Kasumi-1 (cell line): ENCODE measurements around the gene HP.

Source experiments
- DNase-seq, 2 experiments: peaks; one replicate each; lab custom pipeline; 2025; lab: John Stamatoyannopoulos, UW

HP gene

DNA sequence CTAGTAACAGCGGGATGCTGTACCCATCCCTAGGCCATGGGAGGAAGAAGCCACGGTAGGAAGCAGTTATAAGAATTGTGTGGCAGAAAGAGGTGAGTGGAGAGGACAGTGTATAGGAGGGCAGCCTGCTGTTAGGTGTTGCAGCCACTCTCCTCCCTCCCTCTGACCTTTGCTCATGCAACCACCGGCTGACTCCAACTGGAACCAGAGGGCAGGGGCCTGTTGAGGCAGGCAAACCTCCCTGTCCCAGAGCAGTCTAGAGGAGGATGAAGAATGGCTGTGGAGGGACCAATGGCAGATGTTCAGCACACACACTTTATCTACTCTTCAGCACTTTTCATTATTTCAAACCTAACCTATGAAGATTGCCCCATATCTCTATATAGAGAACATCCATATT, 36.9 kb downstream of the HP start:
- DNase-seq: no peak

DNA sequence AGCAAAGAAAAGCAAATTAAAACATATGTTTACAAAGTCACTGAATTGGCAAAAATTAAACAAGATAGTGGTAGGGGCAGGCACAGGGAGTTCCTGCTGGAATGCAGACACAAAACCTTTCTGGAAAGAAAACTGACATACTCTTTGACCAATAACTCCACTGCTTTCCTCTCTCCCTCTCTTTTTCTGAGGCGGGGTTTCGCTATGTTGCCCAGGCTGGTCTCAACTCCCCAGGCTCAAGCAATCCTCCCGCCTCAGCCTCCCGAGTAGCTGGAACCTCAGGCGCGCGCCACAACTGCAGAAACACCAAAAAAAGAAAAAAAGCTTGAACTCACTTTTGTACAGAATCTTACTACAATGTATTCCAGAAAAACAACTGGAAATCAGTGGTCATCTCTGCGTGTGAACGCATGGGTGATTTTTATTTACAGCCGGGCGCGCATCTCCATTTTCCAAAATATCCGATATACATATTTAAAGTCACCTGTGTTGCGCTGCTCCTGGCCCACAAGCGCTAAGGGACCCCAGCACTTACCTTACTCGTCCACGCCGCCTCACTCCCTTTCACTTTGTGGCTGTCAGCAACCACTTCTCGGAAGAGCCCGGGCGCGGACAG, 38.6 kb downstream of the HP start:
- peak; percentile 39 to 53 for DNase-seq

DNA sequence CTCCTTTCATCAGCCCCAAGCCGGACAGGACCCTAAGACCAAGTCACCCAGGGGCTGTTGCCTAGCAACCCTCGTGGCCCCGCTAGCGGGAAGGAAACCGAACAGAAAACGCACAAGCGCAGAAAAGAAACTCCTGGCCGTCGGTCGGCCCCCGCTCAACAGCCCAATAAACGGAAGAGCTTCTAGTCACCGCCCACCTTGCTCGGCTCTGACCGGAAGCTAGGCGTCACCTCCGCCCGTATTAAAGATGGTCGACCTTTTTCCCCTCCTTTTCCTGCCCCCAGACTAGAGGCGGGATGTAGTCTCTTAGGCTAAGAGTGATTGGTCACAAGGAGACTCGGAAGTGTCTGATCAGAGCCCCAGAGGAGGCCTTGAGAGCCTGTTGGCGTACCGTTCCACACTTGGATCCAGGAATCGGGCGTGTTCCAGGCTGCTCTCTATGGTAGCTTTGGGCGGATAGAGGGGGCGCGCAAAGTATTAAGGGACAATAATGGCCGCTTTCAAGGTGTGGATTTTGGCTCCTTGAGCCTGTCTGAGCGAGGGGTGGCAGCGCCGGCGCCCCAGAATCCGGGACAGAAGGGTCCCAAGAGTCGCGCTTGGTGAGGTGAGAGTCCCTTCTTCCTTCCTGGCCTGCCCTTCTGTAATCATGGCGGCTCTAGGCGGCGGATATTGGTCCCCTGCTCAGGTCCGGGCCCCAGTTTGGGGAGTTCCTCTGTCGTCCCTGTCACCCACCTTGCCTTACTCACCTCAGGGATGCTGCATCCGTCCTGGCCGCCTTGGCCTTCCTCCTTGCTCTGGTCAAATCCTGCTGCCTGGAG, 39.4 kb downstream of the HP start, which contains the start of the genes DHX38 and TXNL4B:
TSS of gene DHX38 (plus strand) at position 400 of the 818 bp plus-strand sequence. CDS start 2,311 bp downstream, outside the sequence.
TSS of gene TXNL4B (minus strand) at position 173 of the 818 bp plus-strand sequence. CDS start 2,871 bp downstream, outside the sequence.
- peak; percentile 99 for DNase-seq

DNA sequence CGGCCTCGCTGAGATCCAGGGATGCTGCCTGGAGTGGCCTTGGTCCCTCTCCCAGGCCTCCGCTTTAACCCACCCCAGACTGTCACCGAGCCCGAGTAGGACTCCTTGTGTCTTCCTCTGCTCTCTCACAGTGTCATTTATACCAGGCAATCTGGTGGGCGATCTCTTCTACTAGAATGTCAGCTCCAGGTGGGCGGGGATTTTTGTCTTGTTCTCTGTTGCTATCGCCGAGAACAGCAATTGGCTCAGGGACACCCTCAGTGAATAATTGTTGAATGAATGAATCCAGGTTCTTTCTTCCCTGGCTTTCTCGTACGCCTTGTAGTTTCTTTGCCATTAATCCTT, 39.9 kb downstream of the HP start:
- peak in 1 of 2 experiments; percentile 42 for DNase-seq

DNA sequence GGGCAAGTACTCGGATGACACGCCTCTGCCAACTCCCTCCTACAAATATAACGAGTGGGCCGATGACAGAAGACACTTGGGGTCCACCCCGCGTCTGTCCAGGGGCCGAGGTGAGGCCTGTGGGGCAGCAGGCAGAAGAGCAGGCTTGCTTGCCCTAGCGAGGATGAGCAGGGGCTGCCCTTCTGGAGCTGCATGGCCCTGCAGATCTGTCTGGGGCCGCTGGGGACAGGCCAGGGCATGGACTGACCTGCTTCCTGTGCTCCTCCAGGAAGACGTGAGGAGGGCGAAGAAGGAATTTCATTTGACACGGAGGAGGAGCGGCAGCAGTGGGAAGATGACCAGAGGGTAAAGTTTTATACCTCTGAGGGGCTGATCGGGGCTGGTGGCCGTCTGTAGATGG, 44.6 kb downstream of the HP start:
- no peak for DNase-seq

DNA sequence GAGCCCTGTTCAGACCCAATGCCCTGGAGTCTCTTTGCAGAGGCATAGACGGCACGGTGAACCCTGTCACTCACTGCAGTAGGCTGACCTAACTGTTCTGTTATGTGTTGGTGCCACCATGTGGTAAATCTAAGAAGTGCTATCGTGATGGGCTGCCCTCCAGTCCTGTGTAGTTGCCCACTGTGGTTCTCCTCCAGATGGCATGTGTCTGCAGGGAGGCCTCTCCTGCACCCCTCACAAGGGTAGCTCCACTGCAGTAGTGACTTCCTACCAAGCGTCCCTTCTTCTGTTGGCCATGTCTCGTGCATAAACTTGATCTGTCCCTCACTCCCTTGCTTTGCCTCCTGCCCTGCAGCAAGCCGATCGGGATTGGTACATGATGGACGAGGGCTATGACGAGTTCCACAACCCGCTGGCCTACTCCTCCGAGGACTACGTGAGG, 45.1 kb downstream of the HP start:
- peak; percentile 78 to 79 for DNase-seq

DNA sequence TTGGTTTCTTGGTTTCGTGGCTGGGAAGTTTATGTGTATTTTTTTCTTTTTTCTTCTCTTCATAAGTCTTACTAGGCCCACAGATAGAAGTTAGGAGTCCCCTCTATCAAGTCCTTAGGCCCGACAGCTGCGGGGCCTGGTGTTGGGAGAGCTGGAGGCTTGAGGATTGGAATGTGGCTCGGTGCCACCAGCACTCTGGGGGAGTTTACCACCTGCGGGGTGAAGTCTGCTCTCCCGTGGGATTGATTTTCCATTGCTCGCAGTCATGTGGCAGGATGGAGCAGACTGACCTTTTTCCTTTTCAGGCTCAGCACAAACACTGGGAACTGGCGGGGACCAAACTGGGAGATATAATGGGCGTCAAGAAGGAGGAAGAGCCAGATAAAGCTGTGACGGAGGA, 46.9 kb downstream of the HP start:
- no peak for DNase-seq

DNA sequence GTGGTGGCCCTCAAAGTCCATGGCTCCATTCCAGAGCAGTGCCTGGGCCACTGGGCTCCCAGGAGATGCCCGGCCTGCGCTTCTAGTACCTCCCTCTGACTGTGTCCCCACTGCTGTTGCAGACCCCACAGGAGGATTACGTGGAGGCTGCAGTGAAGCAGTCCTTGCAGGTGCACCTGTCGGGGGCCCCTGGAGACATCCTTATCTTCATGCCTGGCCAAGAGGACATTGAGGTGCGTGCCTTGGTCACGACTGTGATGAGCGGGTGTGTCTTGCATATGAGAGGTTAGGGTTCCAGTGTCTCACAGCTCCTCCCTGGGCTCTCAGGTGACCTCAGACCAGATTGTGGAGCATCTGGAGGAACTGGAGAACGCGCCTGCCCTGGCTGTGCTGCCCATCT, 50.6 kb downstream of the HP start:
- DNase-seq: no peak

DNA sequence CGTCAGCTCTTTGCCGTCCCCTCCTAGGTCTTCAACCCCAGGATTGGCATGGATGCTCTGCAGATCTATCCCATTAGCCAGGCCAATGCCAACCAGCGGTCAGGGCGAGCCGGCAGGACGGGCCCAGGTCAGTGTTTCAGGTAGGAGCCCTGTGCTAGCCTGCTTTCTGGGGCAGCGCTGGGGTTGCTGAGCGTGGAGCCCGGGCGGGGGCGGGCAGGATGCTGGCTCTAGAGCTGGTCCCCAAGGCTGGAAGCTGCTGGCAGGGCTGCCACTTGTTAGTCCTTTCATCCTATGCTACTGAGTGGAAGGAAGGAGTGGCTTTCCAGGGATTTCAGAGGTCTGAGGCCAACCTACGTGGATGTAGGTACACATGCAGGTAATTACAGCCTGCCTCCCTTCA, 51.7 kb downstream of the HP start:
- no peak for DNase-seq

DNA sequence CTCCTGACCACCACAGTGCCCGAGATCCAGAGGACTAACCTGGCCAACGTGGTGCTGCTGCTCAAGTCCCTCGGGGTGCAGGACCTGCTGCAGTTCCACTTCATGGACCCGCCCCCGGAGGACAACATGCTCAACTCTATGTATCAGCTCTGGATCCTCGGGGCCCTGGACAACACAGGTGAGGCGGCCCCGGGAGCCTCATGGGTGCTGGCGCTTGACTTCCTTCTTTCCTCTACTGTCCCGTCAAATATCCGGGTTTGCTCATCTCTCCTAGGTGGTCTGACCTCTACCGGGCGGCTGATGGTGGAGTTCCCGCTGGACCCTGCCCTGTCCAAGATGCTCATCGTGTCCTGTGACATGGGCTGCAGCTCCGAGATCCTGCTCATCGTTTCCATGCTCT, 53.1 kb downstream of the HP start:
- DNase-seq: no peak

DNA sequence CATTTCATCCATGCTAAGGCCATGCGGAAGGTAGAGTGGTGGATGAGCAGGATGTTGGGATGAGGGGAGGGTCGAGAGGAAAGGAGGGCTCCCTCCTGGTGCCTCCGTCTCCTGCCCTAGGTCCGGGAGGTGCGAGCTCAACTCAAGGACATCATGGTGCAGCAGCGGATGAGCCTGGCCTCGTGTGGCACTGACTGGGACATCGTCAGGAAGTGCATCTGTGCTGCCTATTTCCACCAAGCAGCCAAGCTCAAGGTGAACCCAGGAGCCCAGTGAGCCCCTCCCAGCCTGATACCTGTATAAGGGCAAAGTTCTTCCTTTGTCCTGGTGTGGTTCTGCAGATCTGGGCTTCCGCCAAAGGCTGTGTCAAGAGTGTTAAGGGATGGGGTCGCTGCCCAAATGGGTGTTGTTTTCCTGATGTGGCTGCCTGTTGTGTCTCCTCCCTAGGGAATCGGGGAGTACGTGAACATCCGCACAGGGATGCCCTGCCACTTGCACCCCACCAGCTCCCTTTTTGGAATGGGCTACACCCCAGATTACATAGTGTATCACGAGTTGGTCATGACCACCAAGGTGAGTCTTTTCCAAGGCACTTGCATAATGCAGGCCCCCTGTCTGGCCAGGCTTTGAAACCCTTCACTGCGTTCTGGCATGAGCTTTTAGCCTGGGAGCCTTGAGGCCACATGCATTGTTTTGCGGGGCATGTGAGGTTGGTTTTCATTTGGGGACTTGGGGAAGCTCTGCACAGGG, 54.2 kb downstream of the HP start:
- no peak for DNase-seq

DNA sequence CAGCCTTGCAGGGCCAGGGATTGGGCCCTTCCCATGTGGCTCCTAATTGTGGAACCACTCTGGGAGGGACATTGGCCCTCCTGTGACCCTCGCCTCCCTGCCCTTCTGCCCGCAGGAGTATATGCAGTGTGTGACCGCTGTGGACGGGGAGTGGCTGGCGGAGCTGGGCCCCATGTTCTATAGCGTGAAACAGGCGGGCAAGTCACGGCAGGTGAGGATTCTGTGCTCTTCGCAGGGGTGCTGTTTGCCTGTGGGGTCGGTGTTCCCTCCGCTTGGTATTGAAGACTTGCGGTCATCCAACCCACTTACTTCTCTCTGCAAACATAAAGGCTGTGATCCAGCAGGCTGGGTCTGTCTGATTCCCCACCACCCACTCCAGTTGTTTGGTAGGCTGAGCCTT, 55.0 kb downstream of the HP start:
- no peak for DNase-seq

DNA sequence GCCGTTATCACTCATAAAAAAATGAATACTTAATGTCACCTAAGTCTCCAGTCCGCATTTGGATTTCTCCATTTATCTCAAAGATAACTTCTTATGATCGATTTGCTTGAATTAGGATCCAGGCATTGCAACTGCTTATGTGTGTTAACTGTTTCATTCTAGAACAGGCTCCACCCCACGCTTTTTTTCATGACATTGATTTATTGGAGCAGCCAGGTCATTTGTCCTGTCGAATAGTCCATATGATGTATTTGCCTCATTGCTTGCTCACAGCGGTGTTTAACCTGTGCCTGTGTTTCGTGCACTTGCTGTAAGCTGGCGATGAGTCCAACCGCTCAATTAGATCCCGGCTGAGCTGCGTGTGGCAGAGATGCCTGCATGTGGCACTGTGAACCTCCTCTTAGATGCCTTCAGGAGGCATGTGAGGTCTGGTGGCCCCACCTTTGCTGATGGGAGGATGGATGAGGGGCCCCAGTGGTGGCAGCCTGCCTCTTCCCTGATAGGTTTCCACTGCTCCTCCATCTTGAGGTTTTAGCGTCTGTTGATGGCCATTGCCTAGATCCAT, 55.7 kb downstream of the HP start:
- no peak for DNase-seq
